OCI-LY1 (cell line): ENCODE measurements around the gene GSG1L.

Experiments used
- H2AFZ ChIP-seq: fragments of 200-600 bp; sonication (generic), shearing (Covaris generic); 2 replicates; pipeline ENCODE4 v1.6.0; 2014; ENCODE audit warnings: antibody characterized with exemption, mild to moderate bottlenecking, low read length
- H3F3A ChIP-seq: fragments of 200-600 bp; sonication (generic), shearing (Covaris generic); 2 replicates; pipeline ENCODE4 v1.6.0; 2014; ENCODE audit warnings: mild to moderate bottlenecking, antibody characterized with exemption, low read length, moderate library complexity; ENCODE audit not compliant: insufficient read depth
- H3K27ac ChIP-seq: fragments of 200-600 bp; sonication (generic); 2 replicates; pipeline ENCODE4 v1.5.1; 2014; ENCODE audit warnings: low read length, mixed run types, mild to moderate bottlenecking, low read depth; ENCODE audit not compliant: poor library complexity, severe bottlenecking
- H3K27me3 ChIP-seq: fragments of 200-600 bp; sonication (generic); 2 replicates; pipeline ENCODE4 v1.6.0; 2014; ENCODE audit warnings: antibody characterized with exemption, mild to moderate bottlenecking, low read length, moderate library complexity; ENCODE audit not compliant: insufficient read depth
- H3K36me3 ChIP-seq: fragments of 200-600 bp; sonication (generic); 2 replicates; pipeline ENCODE4 v1.6.1; 2014; ENCODE audit warnings: mild to moderate bottlenecking, antibody characterized with exemption, low read length, moderate library complexity, mixed read lengths; ENCODE audit not compliant: insufficient read depth
- H3K4me1 ChIP-seq: fragments of 200-600 bp; sonication (generic); 2 replicates; pipeline ENCODE4 v1.5.1; 2014; ENCODE audit warnings: mild to moderate bottlenecking, low read length, moderate library complexity; ENCODE audit not compliant: insufficient read depth, severe bottlenecking
- H3K4me2 ChIP-seq: fragments of 200-600 bp; sonication (generic), shearing (Covaris generic); 2 replicates; pipeline ENCODE4 v1.6.1; 2014; ENCODE audit warnings: low read length
- H3K4me3 ChIP-seq: fragments of 200-600 bp; sonication (generic); 2 replicates; pipeline ENCODE4 v1.5.1; 2014; ENCODE audit warnings: low read length, low read depth, mild to moderate bottlenecking, mixed read lengths; ENCODE audit not compliant: poor library complexity, severe bottlenecking
- H3K79me2 ChIP-seq: fragments of 200-600 bp; shearing (Covaris generic); 2 replicates; pipeline ENCODE4 v1.6.1; 2016; ENCODE audit warnings: mixed run types, low read length, mixed read lengths; ENCODE audit not compliant: insufficient read depth
- H3K9ac ChIP-seq: fragments of 200-600 bp; sonication (generic), shearing (Covaris generic); 2 replicates; pipeline ENCODE4 v1.6.1; 2014; ENCODE audit warnings: mild to moderate bottlenecking, low read length, mixed read lengths
- H3K9me2 ChIP-seq: fragments of 200-600 bp; sonication (generic), shearing (Covaris generic); 2 replicates; pipeline ENCODE4 v1.6.1; 2014; ENCODE audit warnings: low read depth, mild to moderate bottlenecking, low read length, mixed read lengths
- H3K9me3 ChIP-seq: fragments of 200-600 bp; shearing (Covaris generic); 2 replicates; pipeline ENCODE4 v1.6.1; 2014; ENCODE audit warnings: low read length, mixed read lengths
- H4K20me1 ChIP-seq: fragments of 200-600 bp; sonication (generic), shearing (Covaris generic); 2 replicates; pipeline ENCODE4 v1.6.0; 2016; ENCODE audit warnings: mild to moderate bottlenecking, low read length; ENCODE audit not compliant: insufficient read depth
- CTCF ChIP-seq: fragments of 200-600 bp; sonication (generic), shearing (Covaris generic); IDR thresholded peaks from 2 replicates; pipeline ENCODE4 v1.5.1; 2017; ENCODE audit warnings: mild to moderate bottlenecking, antibody characterized with exemption, low read length, moderate library complexity, mixed read lengths
- EZH2 ChIP-seq: fragments of 200-600 bp; sonication (generic), shearing (Covaris generic); IDR thresholded peaks from 2 replicates; pipeline ENCODE4 v1.8.0; 2017; ENCODE audit warnings: borderline replicate concordance, mixed run types, mild to moderate bottlenecking, antibody characterized with exemption, low read length, moderate library complexity, mixed read lengths

The GSG1L gene

GRCh38 chr16:27760789-27761176 is 302.7 kb downstream of the GSG1L start:
- Histone ChIP-seq H4K20me1 (no peaks in the 10 kb centered on the region), H3K4me1 (no peaks in the 10 kb centered on the region), H3K36me3 (no peaks in the 10 kb centered on the region; the same call in 1 of the 2 replicates), H3F3A (no peaks in the 10 kb centered on the region), H3K4me2 (no peak overlapping the region), H3K27ac (no peak overlapping the region), H2AFZ (no peak overlapping the region), H3K9me2 (no peaks in the 10 kb centered on the region), H3K79me2 (no peaks in the 10 kb centered on the region), H3K27me3 (no peaks in the 10 kb centered on the region), H3K9ac (no peak overlapping the region), H3K4me3 (no peak overlapping the region), H3K9me3 (peaks cover 4% of the 10 kb centered on the region; the same call in 1 of the 2 replicates)
- no peak for TF ChIP-seq CTCF
- TF ChIP-seq EZH2: no peak

- Histone ChIP-seq H4K20me1 (no peaks in the 10 kb centered on the region), H3K4me1 (no peaks in the 10 kb centered on the region), H3K79me2 (no peaks in the 10 kb centered on the region), H2AFZ (no peak overlapping the region), H3K27me3 (no peaks in the 10 kb centered on the region), H3K9me2 (no peaks in the 10 kb centered on the region), H3K4me3 (no peak overlapping the region), H3K4me2 (no peak overlapping the region), H3K27ac (no peak overlapping the region), H3K9me3 (peaks cover 4% of the 10 kb centered on the region; the same call in 1 of the 2 replicates), H3K9ac (no peak overlapping the region), H3F3A (no peaks in the 10 kb centered on the region), H3K36me3 (no peaks in the 10 kb centered on the region; the same call in 1 of the 2 replicates)
- no peak for TF ChIP-seq CTCF
- TF ChIP-seq EZH2: no peak
These were observed 303.3 kb downstream of the GSG1L start for GRCh38 chr16:27759967-27760788.

- Histone ChIP-seq H2AFZ (no peak overlapping the region), H3K4me1 (no peaks in the 10 kb centered on the region), H3K27ac (no peak overlapping the region), H3K4me2 (no peak overlapping the region), H3K4me3 (no peak overlapping the region), H3K79me2 (no peaks in the 10 kb centered on the region), H4K20me1 (no peaks in the 10 kb centered on the region), H3K36me3 (no peaks in the 10 kb centered on the region), H3F3A (no peaks in the 10 kb centered on the region), H3K9me3 (peaks cover 2% of the 10 kb centered on the region; the same call in 1 of the 2 replicates), H3K9me2 (no peaks in the 10 kb centered on the region), H3K27me3 (no peaks in the 10 kb centered on the region), H3K9ac (no peak overlapping the region)
- no peak for TF ChIP-seq CTCF
- TF ChIP-seq EZH2: no peak
These were observed 304.1 kb downstream of the GSG1L start for GRCh38 chr16:27759301-27759871.
